B cell (primary cell): ENCODE measurements around the gene ERVW-1. TPM values are rescaled to one million over a fixed set of nuclear protein-coding genes. Genes with fewer than 3 reads are reported as not detected.
"Not testable (repeated sequence)": the region's sequence is repeated elsewhere in the genome, so short reads cannot be mapped to it uniquely, and the experiment has no call there.

Experiments
- ATAC-seq: fragments of 200-7000 bp; cut with Tn5 transposase; one replicate; pipeline ENCODE4 v1.10.0; 2021; ENCODE audit warnings: low read depth, mild to moderate bottlenecking, moderate number of reproducible peaks, moderate library complexity
- CTCF ChIA-PET: fragments of 350-600 bp; sonication (Branson Sonifier 250); formaldehyde crosslinking; loops from one replicate; lab custom pipeline; 2021; ENCODE audit warnings: antibody characterized with exemption, inconsistent platforms; lab: Charles Lee
- POLR2A ChIA-PET: fragments of 350-600 bp; sonication (Branson Sonifier 250); formaldehyde crosslinking; loops from one replicate; lab custom pipeline; 2021; ENCODE audit warnings: antibody characterized with exemption; lab: Charles Lee
- DNase-seq: peaks from one replicate; pipeline ENCODE4 v3.0.0; 2013
- H2AFZ ChIP-seq: 2 replicates; pipeline ENCODE4 v1.6.1; 2012; ENCODE audit warnings: mild to moderate bottlenecking, low read depth, low read length; ENCODE audit not compliant: insufficient read depth, poor library complexity, severe bottlenecking
- H3K27ac ChIP-seq, 2 donors: 1 replicate in 1 of 2; 2 replicates in 1 of 2; pipeline ENCODE4 v1.5.1; 2012 to 2013; ENCODE audit warnings: low read length in 2 of 2, mild to moderate bottlenecking in 2 of 2, moderate library complexity in 1 of 2
- H3K27me3 ChIP-seq, 4 experiments: fragments of 200-600 bp in 1 of 4; sonication (generic) in 1 of 4; replicated peaks in 1 of 4; 1 replicate in 2 of 4; 2 replicates in 2 of 4; pipeline versions ENCODE4 v1.6.1 to v1.7.0; 2013 to 2016; ENCODE audit warnings: low read length in 3 of 4, mild to moderate bottlenecking in 2 of 4, mixed read lengths in 1 of 4, moderate library complexity in 1 of 4; ENCODE audit not compliant: insufficient read depth in 4 of 4, control insufficient read depth in 3 of 4; ENCODE audit errors: control extremely low read depth in 1 of 4
- H3K36me3 ChIP-seq, 2 experiments: replicated peaks in 1 of 2; 1 replicate in 1 of 2; 2 replicates in 1 of 2; pipeline versions ENCODE4 v1.6.1 to v1.7.1; 2013; ENCODE audit warnings: low read length in 1 of 2; ENCODE audit not compliant: insufficient read depth in 2 of 2, control insufficient read depth in 1 of 2; ENCODE audit errors: control extremely low read depth in 1 of 2, extremely low read depth in 1 of 2
- H3K4me1 ChIP-seq, 2 donors: fragments of 200-600 bp in 1 of 2; sonication (generic) in 1 of 2; 1 replicate in 1 of 2; 2 replicates in 1 of 2; pipeline versions ENCODE4 v1.5.1 to v1.6.1; 2013 to 2017; ENCODE audit warnings: low read length in 2 of 2; ENCODE audit not compliant: control insufficient read depth in 2 of 2, insufficient read depth in 2 of 2
- H3K4me2 ChIP-seq: replicated peaks from 2 replicates; pipeline ENCODE3; 2012; ENCODE audit warnings: mild to moderate bottlenecking, low read depth, low read length; ENCODE audit not compliant: poor library complexity, severe bottlenecking
- H3K4me3 ChIP-seq, 5 experiments: fragments of 200-600 bp in 1 of 5; sonication (generic) in 1 of 5; 1 replicate in 3 of 5; 2 replicates in 2 of 5; pipeline versions ENCODE4 v1.5.1 to v1.7.0; 2011 to 2016; ENCODE audit warnings: low read length in 4 of 5, mild to moderate bottlenecking in 4 of 5, low read depth in 2 of 5, control low read depth in 1 of 5, moderate library complexity in 1 of 5; ENCODE audit not compliant: insufficient read depth in 1 of 5; ENCODE audit errors: control extremely low read depth in 1 of 5, extremely low read depth in 1 of 5
- H3K79me2 ChIP-seq: fragments of 200-600 bp; sonication (generic); one replicate; pipeline ENCODE4 v1.6.0; 2016; ENCODE audit warnings: low read length; ENCODE audit not compliant: control insufficient read depth, insufficient read depth
- H3K9ac ChIP-seq: fragments of 200-600 bp; sonication (generic); 2 replicates; pipeline ENCODE4 v1.6.1; 2017; ENCODE audit warnings: mild to moderate bottlenecking, low read length, moderate library complexity
- H3K9me3 ChIP-seq, 3 donors: one replicate each; pipeline versions ENCODE4 v1.6.1 to v1.7.1; 2013; ENCODE audit warnings: low read length in 2 of 3; ENCODE audit not compliant: control insufficient read depth in 2 of 3, insufficient read depth in 1 of 3; ENCODE audit errors: control extremely low read depth in 1 of 3
- H4K20me1 ChIP-seq: 2 replicates; pipeline ENCODE4 v1.6.0; 2012; ENCODE audit warnings: mild to moderate bottlenecking, low read length; ENCODE audit not compliant: insufficient read depth, control insufficient read depth, poor library complexity, severe bottlenecking
- H3K27ac Mint-ChIP-seq: one replicate; pipeline ENCODE4 v1.8.0; 2021; ENCODE audit warnings: mixed read lengths
- H3K27me3 Mint-ChIP-seq: one replicate; pipeline ENCODE4 v1.8.0; 2021; ENCODE audit warnings: mixed read lengths
- H3K4me1 Mint-ChIP-seq: one replicate; pipeline ENCODE4 v1.8.0; 2021; ENCODE audit warnings: mixed read lengths
- H3K4me3 Mint-ChIP-seq: one replicate; pipeline ENCODE4 v1.8.0; 2021; ENCODE audit warnings: mixed read lengths
- H3K9me3 Mint-ChIP-seq: one replicate; pipeline ENCODE4 v1.8.0; 2022; ENCODE audit warnings: mixed read lengths; ENCODE audit not compliant: insufficient read depth
- CTCF ChIP-seq: fragments of 200-600 bp; IDR thresholded peaks from one replicate; pipeline ENCODE4 v1.8.0; 2022; ENCODE audit warnings: antibody characterized with exemption, mild to moderate bottlenecking
- EZH2 ChIP-seq: IDR thresholded peaks from 2 replicates; pipeline ENCODE4 v1.6.1; 2012; ENCODE audit warnings: borderline replicate concordance, low read depth, mild to moderate bottlenecking, moderate library complexity, low read length; ENCODE audit not compliant: insufficient read depth, poor library complexity, severe bottlenecking
- WGBS: methylation state at CpG from one replicate; pipeline ENCODE4 v1.1.5; 2013; ENCODE audit warnings: missing lambda C conversion rate; ENCODE audit not compliant: insufficient coverage; 5-methylcytosine and 5-hydroxymethylcytosine counted together
- intact Hi-C: fragments of 100-400 bp; cut with micrococcal nuclease; formaldehyde crosslinking; loops from one replicate; pipeline ENCODE4 v1.10.0; 2022
- polyA plus RNA-seq: library from polyadenylated mRNA; depleted of rRNA; stranded (reverse); fragments of >200 nt; gene quantifications from 2 replicates; pipeline ENCODE4 v1.2.3, GENCODE V29; 2012
- total RNA-seq, 2 donors: library from RNA; stranded (reverse); fragments of 120-200 nt in 1 of 2; gene quantifications; 1 replicate in 1 of 2; 2 replicates in 1 of 2; pipeline versions ENCODE4 v1.2.3 to v1.2.4, GENCODE V29; 2013 to 2022

Gene ERVW-1
- total and polyA plus RNA-seq, 2 donors (not counting 1 experiment from before 2014, with no cell fraction given): not detected

- WGBS: 53% methylated on average over 18 of the region's 21 CpGs
- Histone ChIP-seq H3K9me3 (no peaks in the 10 kb centered on the region), H2AFZ (peak overlapping the region; percentile 97), H3K27ac (peak overlapping the region; percentile 89 to 97), H3K9ac (peak overlapping the region; percentile 98), H3K4me2 (peak overlapping the region; percentile 72), H4K20me1 (no peaks in the 10 kb centered on the region), H3K79me2 (peaks cover 4% of the 10 kb centered on the region), H3K36me3 (peaks cover 5 to 17% of the 10 kb centered on the region in 2 experiments), H3K4me3 (peak overlapping the region; percentile 56 to 97 (median 92)), H3K4me1 (peaks cover 6 to 12% of the 10 kb centered on the region in 2 donors), H3K27me3 (no peaks in the 10 kb centered on the region)
- TF ChIP-seq CTCF (no peak), EZH2 (no peak)
- H3K4me3 Mint-ChIP-seq: peak overlapping the region; percentile 94
- H3K4me1 Mint-ChIP-seq: peaks cover 8% of the 10 kb centered on the region
- DNase-seq (no peak), ATAC-seq (no peak)
- CTCF ChIA-PET: interaction anchor here (1.0 to 6.4 kb wide), 21 partner anchors 10 to 1159 kb away, joined by 3 to 133 read pairs (median 5); partner anchors contain the start of genes ANKIB1, FAM133B, KRIT1 and LRRD1
- H3K27me3 Mint-ChIP-seq: no peaks in the 10 kb centered on the region
- POLR2A ChIA-PET: interaction anchor here (0.7 to 2.2 kb wide), 5 partner anchors 23 to 498 kb away, joined by 5 to 17 read pairs (median 5); partner anchors contain the start of genes FAM133B, PEX1 and RBM48
- peak overlapping the region; percentile 97 for H3K27ac Mint-ChIP-seq
- intact Hi-C loops: loop anchor here (1.0 to 10.0 kb wide), 8 partner anchors 23 to 1362 kb away; partner anchors contain the start of genes AKAP9, ANKIB1, CYP51A1 and KRIT1
- H3K9me3 Mint-ChIP-seq: peaks cover 6% of the 10 kb centered on the region
Measured at GRCh38 chr7:92446869-92447344, 30.8 kb downstream of the ERVW-1 start.

GRCh38 chr7:92442720-92443119 is 35.0 kb downstream of the ERVW-1 start:
- H3K36me3 ChIP-seq, H3K27me3 Mint-ChIP-seq, H4K20me1 ChIP-seq, CTCF ChIA-PET, ATAC-seq, POLR2A ChIA-PET, H3K4me3 Mint-ChIP-seq, H3K4me3 ChIP-seq, H3K27me3 ChIP-seq, H3K9me3 Mint-ChIP-seq, H2AFZ ChIP-seq, H3K4me2 ChIP-seq, H3K9ac ChIP-seq, H3K4me1 Mint-ChIP-seq, H3K79me2 ChIP-seq, H3K9me3 ChIP-seq, H3K27ac Mint-ChIP-seq, DNase-seq, H3K27ac ChIP-seq, H3K4me1 ChIP-seq: not testable (repeated sequence)
- intact Hi-C loops: loop anchor here (10.0 kb wide), 1 partner anchor 1358 kb away; no protein-coding TSS in a partner anchor
- WGBS: 91% methylated on average over 1 of the region's 2 CpGs
